Stimulated activated CD4-positive, alpha-beta T cell treated with anti-CD3 and anti-CD28 coated beads, Interleukin-15, amount 100 ng/mL, for 1 hour (primary cell): ENCODE data around the gene GPR89A.
"Not testable (repeated sequence)": the region's sequence is repeated elsewhere in the genome, so short reads cannot be mapped to it uniquely, and the experiment has no call there.

ENCODE experiments used
- DNase-seq, 2 donors: peaks; one replicate each; pipeline ENCODE4 v3.0.0-alpha.2; 2020; ENCODE audit warnings: low read depth in 1 of 2, low spot score in 1 of 2

Gene GPR89A

DNA sequence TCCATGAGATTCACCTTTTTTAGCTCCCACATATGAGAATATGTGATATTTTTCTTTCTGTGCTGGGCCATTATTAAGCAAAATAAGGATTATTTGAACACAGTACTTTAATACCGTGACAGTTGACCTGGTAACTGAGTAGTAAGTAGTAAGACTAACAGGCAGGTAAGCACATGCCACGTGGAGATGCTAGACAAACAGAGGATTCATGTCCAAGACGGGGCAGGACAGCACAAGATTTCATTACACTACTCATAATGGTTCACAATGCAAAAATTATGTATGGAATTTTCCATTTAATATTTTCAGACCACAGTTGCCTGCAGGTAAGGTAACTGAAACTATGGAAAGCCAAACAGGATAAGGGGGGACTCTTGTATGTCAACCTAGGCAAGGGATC is 77.1 kb downstream of the GPR89A start:
- DNase-seq: not testable (repeated sequence)

DNA sequence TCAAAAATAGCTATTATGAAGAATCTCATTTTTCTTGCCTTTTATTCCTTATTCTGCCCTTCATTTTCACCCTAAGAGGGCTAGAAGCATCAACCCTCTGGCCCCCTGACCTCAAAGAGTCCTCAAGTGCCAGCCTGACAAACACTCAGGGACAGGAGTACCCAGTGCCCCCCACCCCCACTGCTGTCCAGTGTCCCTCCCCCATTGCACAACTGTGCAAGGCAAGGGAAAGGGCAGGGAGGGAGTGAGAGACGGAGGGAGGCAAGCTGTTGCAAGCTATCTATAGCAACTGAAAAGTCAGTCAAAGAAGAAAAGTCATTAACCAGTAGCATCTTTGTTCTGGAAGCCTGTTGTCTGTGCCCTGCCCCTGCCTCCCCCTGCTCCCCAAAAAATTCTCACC is 78.3 kb downstream of the GPR89A start:
- not testable (repeated sequence) for DNase-seq

DNA sequence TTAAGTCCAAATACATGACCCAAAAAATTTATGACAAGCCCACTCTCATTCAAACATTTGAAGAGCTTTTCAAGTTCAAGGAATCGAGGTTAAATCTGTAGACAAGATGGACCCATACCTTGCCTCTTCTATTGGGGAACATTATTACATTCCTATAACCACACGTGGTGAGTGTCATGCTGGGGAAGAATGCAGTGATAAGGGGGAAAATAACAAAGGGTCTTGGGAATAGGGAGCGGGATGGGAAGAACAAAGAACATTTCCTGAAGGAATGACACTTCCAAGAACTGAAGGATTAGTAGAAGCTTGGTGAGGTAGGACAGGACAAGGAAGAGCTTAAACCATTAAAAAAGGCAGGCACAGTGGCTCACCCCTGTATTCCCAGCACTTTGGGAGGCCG is 80.5 kb downstream of the GPR89A start:
- no peak for DNase-seq

DNA sequence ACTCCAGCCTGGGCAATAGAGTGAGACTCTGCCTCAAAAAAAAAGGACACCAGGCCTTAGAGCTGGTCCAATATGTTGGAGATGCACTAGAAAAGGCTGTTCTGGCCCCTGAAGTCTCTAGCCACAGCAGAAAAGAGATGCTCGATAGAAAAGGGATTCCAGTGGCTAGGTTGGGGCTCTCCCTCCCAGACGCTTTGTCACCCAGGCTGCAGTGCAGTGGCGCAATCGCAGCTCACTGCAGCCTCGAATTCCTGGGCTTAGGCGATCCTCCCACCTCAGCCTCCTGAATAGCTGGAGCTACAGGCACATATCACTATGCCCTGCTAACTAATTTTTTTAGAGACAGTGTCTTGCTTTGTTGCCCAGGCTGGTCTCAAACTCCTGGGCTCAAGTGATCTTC is 81.1 kb downstream of the GPR89A start:
- no peak for DNase-seq

DNA sequence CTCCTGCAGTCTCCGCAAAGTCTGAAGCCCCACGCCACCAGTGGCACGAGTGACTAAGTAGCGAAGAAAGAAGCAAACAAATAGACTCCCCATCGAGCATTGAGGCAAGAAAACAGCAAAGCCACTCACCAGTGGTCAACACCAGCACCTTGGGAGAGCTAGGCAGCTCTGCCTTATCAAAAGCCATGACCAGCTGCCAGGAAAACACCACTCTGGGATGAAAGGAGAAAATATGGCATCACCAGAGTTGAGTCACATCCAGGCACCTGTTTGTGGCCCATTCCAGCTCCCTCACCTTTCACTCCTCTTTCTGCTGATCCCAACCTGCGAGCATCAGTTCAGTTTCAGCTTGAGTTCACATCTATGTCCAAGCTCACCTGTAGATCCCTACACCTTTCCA is 82.1 kb downstream of the GPR89A start:
- no peak for DNase-seq

DNA sequence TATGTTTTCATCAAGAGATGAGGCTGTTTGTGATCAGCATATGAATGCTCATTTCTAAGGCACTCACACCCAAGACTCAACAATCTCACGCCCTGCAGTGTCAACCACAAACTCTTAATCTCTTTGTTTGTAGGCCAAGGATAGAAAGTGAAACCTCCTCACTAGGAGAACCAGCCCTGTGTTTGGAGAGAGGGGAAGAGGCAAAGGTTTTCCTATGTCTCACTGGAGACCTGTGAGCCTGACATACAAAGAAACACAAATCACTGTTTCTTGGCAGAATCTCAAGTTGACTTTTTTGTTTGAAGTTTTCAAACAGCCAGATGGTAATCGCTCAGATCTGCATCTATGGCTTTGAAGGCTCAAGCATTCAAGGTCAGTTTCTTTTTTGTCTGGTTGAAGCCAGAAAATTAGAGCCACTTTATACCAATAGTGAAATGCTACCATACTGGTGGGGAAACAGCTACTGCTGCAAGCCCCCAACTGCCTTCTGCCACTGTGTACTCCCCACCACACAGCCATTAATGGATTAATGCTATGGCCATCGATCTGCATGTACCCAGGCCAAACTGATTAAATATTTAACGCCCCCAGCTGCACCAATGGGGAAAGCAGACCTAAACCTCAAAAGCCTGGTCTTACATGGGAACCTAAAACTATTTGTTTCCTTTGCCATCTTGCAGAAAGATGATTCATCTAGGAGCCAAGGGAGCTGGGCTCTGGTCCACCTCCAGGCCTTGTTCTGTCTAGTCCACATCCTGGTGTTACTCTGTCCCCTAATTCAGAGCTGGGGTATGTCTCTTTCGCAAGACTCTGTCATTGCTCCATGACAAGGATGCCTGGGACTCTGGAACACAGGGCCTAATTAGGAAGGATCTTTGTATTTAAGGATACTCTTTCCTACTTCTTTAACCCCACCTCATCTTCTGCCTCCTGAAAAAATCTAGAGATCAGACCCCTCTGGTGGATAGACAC is 83.1 kb downstream of the GPR89A start:
- DNase-seq: no peak

DNA sequence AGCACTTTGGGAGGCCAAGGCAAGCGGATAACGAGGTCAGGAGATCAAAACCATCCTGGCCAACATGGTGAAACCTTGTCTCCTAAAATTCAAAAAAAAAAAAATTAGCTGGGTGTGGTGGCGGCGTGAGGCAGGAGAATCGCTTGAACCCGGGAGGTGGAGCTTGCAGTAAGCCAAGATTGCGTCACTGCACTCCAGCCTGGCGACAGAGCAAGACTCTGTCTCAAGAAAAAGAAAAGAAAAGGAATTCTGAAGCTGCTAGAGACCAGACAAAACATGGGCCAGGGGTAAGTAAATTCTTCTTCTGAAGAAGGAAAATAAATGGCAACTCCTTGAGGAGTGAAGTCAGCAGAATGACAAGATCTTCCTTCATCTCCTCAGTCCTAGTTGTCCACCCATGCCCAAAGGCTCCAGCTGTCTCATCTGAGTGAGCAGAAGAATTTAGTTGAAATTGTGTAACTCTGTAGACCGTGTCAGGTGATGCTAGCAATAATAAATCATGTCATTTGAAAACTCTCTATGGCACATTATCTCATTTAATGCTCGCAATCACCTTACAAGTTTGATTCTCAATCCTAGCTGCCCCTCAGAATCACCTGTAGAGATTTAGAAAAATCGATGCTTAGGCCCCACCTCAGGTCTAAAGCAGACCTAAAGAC is 85.1 kb downstream of the GPR89A start:
- no peak for DNase-seq

DNA sequence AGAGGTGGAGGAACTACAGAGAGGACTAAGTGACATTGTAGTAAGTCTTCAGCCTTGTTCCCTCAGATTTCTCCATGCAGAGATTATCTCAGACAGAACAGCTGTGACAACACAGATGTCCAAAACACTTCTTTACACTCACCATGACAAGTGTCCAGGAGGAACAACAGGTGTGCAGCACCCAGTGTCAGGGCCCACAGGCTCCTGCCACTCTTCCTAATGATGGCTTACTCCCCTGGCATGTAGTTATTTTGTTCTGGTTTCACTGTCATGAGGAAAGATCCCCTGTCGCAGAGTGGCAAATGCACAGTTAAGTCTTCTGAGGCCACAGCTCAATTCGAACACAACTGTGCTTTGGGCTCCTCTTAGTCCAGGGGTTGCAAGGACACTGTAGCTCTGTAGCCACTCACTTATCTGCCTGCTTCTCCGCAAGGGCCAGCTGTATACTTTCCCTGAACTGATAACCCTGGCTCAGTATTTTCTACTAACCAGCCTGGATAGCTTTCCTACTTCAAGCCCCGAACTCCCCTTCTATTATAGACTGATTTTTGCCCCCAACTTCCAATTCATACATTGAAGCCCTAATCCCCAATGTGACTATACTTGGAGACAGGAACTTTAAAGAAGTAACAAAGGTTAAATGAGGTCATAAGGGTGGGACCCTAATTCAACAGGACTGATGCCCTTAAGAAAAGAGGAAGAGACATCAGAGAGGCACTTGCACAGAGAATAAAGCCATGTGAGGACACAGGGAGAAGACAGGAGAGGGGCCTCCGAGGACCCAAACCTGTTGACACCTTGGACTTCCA is 88.2 kb downstream of the GPR89A start:
- no peak for DNase-seq

DNA sequence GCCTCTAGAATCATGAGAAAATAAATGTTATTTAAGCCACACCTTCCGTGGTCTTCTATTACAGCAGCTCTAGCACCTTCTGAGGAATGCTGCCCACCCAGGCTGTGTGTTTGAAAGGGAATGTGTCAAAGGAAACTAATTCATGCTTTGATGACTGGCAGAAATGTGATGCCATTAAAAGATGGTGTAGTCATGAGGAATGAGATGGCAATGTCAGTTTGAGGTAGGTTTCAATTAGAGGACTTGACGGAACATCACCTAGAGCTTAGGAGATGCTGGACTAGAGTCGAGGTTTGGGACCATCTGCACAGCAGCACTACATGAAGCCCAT is 88.8 kb downstream of the GPR89A start:
- no peak for DNase-seq

DNA sequence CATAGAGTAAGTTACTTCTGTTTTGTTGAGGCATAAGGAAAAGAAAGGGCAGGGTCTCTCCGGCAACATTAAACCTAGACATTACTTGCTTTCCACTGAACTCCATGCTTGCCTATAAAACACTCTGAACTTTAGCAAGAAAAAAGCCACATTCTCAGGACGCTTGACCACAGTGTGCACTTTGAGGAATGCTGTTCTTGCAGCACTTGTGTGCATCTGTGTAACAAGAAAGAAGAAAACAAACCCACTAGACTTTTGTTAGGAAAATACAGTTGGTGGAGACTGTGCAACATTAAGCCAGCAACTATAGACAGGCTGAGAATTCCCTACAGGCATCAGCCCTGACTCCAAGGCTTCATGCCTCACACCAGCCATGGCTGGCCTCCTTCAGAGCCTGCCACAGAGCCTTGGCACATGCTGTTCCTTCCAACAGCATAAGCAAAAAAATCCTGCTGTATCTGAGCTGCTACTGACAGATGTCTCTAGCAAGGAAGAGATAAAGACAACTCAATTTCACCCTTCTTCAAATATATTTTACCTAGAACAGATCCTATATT is 93.6 kb downstream of the GPR89A start:
- DNase-seq: no peak

DNA sequence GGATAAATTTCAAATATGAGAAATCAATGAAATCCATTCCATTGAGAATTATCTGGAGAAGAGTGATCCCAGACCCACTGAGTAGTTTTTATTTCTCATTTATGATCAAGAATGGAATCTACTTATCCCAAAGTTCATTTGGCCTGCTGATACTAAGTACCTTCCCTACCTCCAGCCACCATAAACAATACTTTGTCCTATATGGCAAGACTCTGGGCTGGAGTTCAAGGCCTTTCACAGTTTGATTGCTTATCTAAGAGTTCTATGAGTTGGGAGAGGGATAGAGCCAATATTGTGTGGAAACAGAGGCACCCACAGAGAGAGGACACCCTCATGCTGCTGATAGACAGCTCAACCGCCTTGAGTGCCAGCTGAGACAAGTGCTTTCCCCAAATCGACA is 94.3 kb downstream of the GPR89A start:
- DNase-seq: no peak

DNA sequence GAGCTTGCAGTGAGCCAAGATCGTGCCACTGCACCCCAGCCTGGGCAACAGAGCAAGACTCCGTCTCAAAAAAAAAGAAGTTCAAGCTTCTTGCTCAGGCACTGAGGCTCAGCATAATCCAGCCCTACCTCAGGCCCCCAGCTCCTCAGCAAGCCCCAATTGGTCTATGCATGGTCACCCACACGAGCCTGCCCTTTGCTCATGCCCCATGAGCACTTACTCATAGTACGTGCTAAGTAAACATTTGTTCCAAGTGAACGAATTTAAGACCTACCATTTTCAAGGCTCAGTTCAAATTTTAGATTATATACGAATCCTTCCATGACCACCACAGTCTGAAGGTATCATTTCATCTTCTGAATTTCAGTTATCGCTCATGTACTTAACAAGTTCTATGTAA is 95.0 kb downstream of the GPR89A start:
- no peak for DNase-seq

DNA sequence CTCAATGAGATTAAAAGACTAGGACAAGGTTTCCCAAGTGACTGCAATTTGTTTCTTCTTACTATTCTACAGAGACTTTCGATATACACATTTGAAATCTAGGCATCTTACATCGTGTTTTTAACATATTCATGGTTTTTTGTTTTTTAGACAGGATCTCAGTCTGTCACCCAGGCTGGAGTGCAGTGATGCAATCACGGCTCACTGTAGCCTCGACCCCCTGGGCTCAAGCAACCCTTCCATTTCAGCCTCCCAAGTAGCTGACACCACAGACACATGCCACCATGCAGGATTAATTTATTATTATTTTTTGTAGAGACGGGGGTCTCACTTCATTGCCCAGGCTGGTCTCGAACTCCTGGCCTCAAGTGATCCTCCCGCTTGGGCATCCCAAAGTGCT is 97.8 kb downstream of the GPR89A start:
- DNase-seq: no peak

DNA sequence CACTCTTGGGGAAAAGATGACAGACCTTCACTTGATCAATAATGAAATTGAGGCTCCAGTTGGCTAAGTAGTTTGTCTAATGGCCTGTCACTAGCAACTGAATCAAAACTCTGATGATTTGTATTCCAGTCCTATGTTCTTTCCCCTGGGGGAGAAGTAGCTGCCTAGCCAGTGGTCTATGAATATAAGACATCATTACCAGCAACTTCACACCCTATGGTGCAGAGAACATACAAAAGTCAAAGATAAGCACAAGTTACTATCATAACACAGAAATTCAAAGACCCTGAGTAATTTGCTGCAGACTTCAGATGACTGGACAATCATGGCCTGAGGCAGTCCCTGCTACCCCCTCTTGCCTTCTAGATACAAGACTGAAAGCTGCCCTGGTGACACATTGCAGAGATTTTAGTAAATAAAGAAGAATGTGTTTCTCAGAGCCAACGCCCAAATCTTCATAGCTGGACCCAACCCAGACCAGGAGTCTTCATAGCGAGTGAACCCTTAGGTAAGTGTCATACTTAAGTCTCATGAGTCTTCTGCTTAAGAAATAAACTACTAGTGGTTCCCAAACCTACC is 98.4 kb downstream of the GPR89A start:
- DNase-seq: no peak

DNA sequence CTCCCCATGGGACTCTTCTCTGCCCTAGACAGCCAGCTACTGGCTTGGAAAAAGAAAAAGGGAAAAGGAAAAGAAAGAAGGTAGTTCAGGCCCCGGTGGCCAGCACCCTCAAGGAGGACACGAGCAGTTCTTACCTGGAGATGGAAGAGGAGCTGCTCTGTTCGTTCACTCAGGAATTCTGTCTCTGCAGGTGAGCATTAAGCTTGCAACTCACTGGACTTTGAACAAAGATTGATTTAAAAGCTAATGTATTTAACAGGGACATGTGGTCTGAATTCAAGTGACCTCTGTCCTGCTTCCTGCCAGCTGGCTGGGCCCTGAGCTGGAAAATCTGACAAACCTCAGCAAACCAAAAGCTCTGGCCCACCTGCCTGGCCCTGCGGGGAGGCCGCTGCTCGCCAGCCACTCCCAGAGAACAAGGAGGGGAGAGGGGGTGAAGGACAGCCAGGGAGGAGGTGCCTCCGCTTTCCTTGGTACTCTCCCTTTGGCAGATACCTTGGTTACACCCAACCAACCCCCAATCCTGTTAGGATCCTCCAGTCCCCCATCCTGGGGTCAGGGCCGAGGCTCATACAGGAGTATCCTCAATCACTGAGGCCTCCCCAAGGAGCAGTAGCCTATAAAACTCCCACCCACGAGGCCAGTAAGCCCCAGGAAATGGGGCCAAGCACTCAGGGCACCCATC is 99.5 kb downstream of the GPR89A start, which contains the start of gene PDZK1:
PDZK1 (minus strand) TSS at position 186 of the 685 bp plus-strand sequence. CDS start 19,347 bp downstream, outside the sequence.
- DNase-seq: no peak

DNA sequence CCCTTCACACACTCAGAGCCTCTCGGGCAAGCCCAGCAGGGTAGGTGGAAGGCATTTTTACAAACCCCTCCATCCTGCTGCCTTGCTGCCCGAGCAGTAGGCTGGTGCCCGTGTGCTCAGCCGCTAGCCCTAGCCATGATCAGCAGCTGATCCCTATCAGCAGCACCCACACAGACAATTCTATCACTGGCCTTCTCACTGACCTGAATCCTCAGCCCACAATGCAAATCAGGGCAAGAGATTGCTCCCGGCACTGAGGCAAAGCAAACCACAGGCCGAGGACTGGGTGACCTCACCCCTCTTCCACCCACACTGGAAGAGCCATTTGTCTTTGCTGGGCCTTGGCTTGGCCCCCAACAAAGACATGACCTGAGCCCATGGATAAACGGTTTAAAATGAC is 100.3 kb downstream of the GPR89A start:
- no peak for DNase-seq

DNA sequence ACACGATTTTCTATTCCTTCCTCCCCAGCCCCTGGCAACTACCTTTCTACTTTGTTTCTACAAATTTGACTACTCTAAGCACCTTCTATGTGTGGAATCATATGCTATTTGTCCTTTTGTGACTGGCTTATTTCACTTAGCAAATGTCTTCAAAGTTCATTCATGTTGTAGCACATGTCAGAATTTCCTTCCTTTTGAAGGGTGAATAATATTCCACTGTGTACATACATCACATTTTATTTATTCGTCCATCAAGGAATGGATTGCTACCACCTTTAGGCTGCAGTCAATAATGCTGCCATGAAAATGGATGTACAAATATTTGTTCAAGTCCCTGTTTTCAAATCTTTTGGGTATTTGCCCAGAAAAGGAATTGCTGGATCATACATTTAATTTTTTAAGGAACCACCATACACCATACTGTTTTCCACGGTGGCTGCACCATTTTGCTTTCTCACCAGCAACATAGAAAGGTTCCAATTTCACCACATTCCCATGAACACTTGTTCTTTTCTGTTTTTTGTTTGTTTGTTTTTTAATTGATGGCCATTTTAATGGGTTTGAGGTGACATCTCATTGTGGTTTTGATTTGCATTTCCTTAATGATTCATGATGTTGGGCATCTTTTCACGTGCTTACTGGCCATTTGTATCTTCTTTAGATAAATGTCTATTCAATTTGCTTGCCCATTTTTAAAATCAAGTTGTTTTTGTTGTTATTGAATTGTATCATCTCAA is 102.7 kb downstream of the GPR89A start:
- DNase-seq: no peak

DNA sequence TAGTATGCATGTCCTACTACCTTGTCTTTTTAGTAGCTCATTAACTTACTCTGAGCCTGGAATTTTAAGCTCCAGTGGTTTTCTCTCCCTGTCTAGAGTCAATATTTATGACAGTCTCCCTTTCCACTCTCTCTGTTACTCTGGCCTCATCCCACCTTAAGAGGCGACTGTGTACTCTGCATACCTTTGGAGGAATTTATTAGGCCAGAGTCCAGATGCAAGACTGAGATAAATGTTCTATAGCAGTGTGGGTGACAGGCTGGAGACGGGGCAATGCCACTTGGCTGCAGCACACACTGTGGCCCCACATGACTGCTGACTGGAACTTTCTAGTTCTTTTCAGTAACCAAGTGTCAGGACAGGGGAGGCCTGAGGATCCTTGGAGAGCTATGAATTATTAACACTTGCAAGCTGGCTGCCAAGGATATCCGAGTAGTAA is 103.4 kb downstream of the GPR89A start:
- no peak for DNase-seq

DNA sequence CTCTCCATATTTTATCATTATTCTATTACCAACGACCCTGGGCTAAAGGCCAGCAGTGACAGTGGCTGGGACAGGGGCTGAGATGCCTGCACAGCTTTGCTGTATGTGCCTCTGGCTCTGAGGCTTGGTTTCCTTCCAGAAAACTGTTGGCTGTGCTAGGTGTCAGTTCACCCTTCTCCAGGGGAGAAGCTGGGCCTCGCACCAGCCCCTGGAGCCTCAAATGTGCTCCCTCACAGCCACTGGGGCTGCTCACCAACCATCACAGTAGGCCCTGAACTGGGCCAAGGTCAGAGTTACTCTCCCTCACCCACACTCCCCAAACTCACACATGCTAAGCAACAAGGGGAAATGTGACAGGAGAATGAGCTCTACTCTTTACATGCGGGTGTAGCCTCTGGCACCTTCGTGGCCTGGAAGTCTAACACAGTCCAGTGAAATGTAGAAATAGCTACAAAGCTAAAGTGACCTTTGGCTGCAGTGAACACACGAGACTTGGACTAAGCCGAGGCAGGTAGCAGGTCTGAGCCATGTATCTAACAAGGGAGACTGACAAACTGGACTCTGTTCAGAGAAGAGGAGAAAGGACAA is 106.8 kb downstream of the GPR89A start:
- DNase-seq: no peak
